ENCODE results near the gene RBM6. TPM values are rescaled to one million over a fixed set of nuclear protein-coding genes. Genes with fewer than 3 reads are reported as not detected.

The RBM6 gene
- total and polyA plus RNA-seq, 9 of the 15 experiments (the other 6 are each of a cell fraction or from before 2014, with no cell fraction given), result 19.9 to 82.2 (median 57.8) TPM

DNA sequence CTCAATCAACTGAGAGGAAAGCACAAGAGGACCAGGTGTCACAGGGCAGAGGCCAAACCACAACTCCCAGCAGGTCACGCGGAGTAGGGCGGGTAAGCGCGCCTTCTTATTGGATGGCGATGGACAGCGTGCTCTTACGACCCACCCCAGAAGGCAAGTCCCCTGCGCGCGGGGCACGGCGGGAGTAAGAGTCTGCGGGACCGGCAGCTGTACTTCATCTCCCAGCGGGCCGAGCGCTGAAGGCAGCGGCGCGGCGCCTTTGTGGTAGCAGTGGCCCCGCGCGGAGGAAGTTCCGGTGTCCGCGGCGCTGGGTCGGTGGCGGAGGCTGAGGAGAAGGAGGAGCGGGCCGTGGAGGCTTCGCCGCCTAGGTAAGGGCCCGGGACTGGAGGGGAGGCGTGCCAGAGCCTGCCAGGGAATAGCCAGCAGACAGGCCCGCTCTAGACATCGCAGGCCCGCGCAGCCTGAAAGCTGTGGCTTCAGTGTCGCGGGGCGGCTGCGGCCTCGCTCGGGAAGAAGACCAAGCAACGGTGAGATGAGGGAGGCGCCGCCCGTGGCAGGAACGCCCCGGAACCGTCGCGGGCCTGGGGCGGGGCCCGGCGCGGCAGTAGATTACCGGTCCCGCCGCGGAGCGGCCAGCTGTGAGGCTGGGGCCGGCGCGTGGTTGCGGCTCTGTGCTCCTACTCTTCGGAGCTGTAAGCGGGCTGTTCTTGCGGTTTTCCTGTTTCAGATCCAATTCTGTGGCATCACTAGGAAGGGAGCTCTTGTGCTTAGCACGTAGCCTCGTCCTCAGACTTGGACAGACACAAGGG lies at the start of gene RBM6 (continued):
- no peak for TF ChIP-seq ZNF140 (CRISPR knock-in tag; IDR thresholded peaks at IDR 0.05)
- no peak for TF ChIP-seq FOXK2 (conservative IDR thresholded peaks at IDR 0.05 in 1 of 2, IDR thresholded peaks at IDR 0.05 in 1 of 2; ENCODE audit: low read depth in 2 of 2)
- TF ChIP-seq, protein P1, sequence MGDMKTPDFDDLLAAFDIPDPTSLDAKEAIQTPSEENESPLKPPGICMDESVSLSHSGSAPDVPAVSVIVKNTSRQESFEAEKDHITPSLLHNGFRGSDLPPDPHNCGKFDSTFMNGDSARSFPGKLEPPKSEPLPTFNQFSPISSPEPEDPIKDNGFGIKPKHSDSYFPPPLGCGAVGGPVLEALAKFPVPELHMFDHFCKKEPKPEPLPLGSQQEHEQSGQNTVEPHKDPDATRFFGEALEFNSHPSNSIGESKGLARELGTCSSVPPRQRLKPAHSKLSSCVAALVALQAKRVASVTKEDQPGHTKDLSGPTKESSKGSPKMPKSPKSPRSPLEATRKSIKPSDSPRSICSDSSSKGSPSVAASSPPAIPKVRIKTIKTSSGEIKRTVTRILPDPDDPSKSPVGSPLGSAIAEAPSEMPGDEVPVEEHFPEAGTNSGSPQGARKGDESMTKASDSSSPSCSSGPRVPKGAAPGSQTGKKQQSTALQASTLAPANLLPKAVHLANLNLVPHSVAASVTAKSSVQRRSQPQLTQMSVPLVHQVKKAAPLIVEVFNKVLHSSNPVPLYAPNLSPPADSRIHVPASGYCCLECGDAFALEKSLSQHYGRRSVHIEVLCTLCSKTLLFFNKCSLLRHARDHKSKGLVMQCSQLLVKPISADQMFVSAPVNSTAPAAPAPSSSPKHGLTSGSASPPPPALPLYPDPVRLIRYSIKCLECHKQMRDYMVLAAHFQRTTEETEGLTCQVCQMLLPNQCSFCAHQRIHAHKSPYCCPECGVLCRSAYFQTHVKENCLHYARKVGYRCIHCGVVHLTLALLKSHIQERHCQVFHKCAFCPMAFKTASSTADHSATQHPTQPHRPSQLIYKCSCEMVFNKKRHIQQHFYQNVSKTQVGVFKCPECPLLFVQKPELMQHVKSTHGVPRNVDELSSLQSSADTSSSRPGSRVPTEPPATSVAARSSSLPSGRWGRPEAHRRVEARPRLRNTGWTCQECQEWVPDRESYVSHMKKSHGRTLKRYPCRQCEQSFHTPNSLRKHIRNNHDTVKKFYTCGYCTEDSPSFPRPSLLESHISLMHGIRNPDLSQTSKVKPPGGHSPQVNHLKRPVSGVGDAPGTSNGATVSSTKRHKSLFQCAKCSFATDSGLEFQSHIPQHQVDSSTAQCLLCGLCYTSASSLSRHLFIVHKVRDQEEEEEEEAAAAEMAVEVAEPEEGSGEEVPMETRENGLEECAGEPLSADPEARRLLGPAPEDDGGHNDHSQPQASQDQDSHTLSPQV (IDR thresholded peaks at IDR 0.05), result peak; percentile 76; the same call in 1 of the 2 replicates
- TF ChIP-seq ZNF696 (CRISPR knock-in tag; conservative IDR thresholded peaks at IDR 0.05), result no peak
- TF ChIP-seq ZNF77 (CRISPR knock-in tag; IDR thresholded peaks at IDR 0.05), result no peak
- no peak for TF ChIP-seq SMARCE1 (IDR thresholded peaks at IDR 0.05)
- TF ChIP-seq NONO (IDR thresholded peaks at IDR 0.05; ENCODE audit: low read depth in 2 of 2, low read length in 1 of 2), result no peak; a peak in 1 of 4 replicates
- TF ChIP-seq SAFB2 (IDR thresholded peaks at IDR 0.05; ENCODE audit: borderline replicate concordance, low read depth, low read length, severe bottlenecking), result no peak
- no peak for TF ChIP-seq ZNF79 (CRISPR knock-in tag; IDR thresholded peaks at IDR 0.05; ENCODE audit: low read depth)
- TF ChIP-seq NR2F6 (CRISPR knock-in tag; IDR thresholded peaks at IDR 0.05), result no peak
- TF ChIP-seq HNRNPK (IDR thresholded peaks at IDR 0.05; ENCODE audit: low read depth, low read length, poor library complexity, severe bottlenecking), result peak; percentile 13
- 0 out of 2 replicates have a peak, but pooled peaks have one; percentile 3 for TF ChIP-seq MAFK (IDR thresholded peaks at IDR 0.05; ENCODE audit: low read length)
- no peak for TF ChIP-seq MED1 (CRISPR knock-in tag; IDR thresholded peaks at IDR 0.05; ENCODE audit: borderline replicate concordance)
- TF ChIP-seq, protein P2, sequence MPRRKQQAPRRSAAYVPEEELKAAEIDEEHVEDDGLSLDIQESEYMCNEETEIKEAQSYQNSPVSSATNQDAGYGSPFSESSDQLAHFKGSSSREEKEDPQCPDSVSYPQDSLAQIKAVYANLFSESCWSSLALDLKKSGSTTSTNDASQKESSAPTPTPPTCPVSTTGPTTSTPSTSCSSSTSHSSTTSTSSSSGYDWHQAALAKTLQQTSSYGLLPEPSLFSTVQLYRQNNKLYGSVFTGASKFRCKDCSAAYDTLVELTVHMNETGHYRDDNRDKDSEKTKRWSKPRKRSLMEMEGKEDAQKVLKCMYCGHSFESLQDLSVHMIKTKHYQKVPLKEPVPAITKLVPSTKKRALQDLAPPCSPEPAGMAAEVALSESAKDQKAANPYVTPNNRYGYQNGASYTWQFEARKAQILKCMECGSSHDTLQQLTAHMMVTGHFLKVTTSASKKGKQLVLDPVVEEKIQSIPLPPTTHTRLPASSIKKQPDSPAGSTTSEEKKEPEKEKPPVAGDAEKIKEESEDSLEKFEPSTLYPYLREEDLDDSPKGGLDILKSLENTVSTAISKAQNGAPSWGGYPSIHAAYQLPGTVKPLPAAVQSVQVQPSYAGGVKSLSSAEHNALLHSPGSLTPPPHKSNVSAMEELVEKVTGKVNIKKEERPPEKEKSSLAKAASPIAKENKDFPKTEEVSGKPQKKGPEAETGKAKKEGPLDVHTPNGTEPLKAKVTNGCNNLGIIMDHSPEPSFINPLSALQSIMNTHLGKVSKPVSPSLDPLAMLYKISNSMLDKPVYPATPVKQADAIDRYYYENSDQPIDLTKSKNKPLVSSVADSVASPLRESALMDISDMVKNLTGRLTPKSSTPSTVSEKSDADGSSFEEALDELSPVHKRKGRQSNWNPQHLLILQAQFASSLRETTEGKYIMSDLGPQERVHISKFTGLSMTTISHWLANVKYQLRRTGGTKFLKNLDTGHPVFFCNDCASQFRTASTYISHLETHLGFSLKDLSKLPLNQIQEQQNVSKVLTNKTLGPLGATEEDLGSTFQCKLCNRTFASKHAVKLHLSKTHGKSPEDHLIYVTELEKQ (CRISPR knock-in tag; IDR thresholded peaks at IDR 0.05), result no peak
- no peak for TF ChIP-seq EGR1 (conservative IDR thresholded peaks at IDR 0.05)
- TF ChIP-seq ETS2 (tag; IDR thresholded peaks at IDR 0.05; ENCODE audit: borderline replicate concordance, poor library complexity, severe bottlenecking), result no peak
- TF ChIP-seq, protein P3, sequence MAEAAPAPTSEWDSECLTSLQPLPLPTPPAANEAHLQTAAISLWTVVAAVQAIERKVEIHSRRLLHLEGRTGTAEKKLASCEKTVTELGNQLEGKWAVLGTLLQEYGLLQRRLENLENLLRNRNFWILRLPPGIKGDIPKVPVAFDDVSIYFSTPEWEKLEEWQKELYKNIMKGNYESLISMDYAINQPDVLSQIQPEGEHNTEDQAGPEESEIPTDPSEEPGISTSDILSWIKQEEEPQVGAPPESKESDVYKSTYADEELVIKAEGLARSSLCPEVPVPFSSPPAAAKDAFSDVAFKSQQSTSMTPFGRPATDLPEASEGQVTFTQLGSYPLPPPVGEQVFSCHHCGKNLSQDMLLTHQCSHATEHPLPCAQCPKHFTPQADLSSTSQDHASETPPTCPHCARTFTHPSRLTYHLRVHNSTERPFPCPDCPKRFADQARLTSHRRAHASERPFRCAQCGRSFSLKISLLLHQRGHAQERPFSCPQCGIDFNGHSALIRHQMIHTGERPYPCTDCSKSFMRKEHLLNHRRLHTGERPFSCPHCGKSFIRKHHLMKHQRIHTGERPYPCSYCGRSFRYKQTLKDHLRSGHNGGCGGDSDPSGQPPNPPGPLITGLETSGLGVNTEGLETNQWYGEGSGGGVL (CRISPR knock-in tag; IDR thresholded peaks at IDR 0.05), result no peak
- TF ChIP-seq E2F3 (CRISPR knock-in tag; IDR thresholded peaks at IDR 0.05), result 0 out of 2 replicates have a peak, but pooled peaks have one; percentile 46
